Activated CD8-positive, alpha-beta memory T cell treated with anti-CD3 and anti-CD28 coated beads for 1 hour (primary cell): ENCODE measurements around the gene SYNE1.
"Not testable (repeated sequence)": the region's sequence is repeated elsewhere in the genome, so short reads cannot be mapped to it uniquely, and the experiment has no call there.

Experiments
- DNase-seq, 2 donors: peaks; one replicate each; pipeline ENCODE4 v3.0.0-alpha.2; 2020; ENCODE audit warnings: low read depth in 1 of 2; ENCODE audit errors: extremely low read depth in 1 of 2

SYNE1 gene

GRCh38 chr6:152571089-152571488, 66.1 kb downstream of the SYNE1 start:
- no peak for DNase-seq

GRCh38 chr6:152566103-152566875, 70.9 kb downstream of the SYNE1 start:
- DNase-seq, result no peak

- no peak for DNase-seq
Observed at GRCh38 chr6:152563177-152563576, 74.0 kb downstream of the SYNE1 start.

DNA sequence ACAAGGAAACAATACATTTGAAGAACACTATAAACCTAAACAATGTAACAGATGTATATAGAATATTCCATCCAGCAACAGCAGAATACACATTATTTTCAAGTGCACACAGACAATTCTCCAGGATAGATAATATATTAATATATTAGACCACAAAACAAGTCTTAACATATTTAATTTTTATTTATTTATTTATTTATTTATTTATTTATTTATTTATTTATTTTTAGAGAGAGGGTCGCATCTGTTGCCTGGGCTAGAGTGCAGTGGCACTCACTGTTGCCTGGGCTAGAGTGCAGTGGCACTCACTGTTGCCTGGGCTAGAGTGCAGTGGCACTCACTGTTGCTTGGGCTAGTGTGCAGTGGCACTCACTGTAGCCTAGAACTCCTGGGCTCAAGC, 78.4 kb downstream of the SYNE1 start:
- DNase-seq, result not testable (repeated sequence)

DNA sequence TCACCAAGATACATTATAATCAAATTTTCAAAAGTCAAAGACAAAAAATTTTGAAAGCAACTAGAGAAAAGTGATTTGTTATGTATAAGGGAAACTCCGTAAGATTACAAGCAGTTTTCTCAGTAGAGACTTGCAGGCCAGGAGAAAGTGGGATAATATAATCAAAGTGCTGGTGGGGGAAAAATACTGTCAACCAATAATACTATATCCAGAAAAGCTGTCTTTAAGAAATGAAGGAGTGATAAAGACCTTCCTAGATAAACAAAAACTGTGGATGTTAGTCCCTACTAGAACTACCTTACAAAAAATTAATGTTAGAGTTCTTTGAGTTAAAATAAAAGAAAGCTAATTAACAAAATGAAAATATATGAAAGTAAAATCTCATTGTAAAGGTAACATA, 79.7 kb downstream of the SYNE1 start:
- no peak for DNase-seq

DNA sequence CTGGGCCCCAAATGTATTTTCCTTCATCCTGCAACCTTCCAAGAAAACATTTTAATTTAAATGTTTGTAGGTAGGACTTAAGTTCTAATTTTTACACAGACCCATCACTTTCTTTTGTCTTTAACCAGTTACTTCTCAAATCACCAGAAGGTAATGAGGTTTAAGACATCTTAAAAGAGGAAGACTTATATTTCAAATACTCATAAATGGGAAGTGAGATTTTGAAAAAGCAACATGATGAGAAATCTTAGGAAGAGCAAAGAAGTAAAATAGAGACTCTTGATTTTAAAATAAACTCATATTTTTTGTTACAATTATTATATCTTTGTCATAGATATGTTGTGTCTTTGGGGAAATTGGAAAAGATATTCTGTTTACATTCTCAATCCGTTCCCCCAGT, 82.3 kb downstream of the SYNE1 start:
- DNase-seq, result no peak

GRCh38 chr6:152552616-152553209, 84.4 kb downstream of the SYNE1 start:
- DNase-seq, result no peak

- no peak for DNase-seq
Observed at GRCh38 chr6:152543519-152543918, 93.6 kb downstream of the SYNE1 start.

DNA sequence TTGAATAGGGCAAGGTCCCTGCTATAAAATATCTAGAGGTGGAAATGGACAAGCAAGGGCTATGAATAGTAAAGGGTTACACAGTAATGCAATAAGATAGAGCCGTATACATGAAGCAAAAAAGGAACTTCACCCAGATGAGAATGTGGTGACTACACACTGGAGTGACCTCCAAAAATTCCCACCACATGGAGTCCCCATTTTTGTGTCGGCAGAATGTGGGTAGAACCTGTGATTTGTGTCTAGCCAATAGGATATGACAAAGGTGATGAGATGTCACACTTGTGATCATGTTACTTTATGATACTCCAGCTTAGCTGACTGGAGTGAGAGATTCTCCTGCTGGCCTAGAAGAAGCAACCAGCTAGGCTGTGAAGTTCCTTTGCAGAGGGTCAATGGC, 96.8 kb downstream of the SYNE1 start:
- no peak for DNase-seq

DNA sequence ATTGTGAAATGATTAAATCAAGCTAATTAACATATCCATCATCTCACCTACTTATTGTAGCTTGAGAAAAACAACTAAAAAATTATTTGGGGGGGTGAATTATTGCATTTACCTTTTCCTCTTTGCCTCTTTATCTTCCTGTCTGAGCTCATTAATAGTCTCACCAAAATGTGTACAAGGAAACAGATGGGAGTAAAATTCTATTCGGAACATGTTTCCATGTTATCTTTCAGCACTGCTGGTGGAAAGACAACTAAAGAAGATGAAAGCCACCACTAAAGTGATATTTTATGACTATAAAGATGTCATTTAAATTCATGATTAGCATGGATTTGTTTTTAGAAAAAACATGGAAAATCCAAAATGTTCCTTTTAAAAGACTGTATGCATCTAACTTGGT, 102.6 kb downstream of the SYNE1 start:
- no peak for DNase-seq

- no peak for DNase-seq
Observed at GRCh38 chr6:152532556-152533422, 104.4 kb downstream of the SYNE1 start.

- DNase-seq, result no peak
Observed at GRCh38 chr6:152531659-152532058, 105.5 kb downstream of the SYNE1 start.

DNA sequence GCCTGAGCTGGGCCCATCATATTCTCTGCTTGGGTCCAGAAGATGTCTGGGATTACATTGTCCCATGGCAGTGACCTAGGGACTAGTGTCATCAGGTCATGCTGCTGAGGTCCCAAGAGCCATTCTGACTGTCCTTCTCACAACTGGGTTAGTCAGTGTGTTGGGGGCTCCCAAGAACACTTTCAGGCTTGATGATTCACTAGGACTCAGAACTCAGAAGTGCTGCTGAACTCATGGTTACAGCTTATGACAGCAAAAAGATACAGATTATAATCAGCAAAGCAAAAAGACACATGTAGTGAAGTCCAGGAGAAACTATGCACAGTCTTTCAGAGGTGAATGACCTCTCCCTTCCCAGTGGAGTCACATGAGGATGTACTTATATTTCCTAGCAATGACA, 107.8 kb downstream of the SYNE1 start:
- no peak for DNase-seq

GRCh38 chr6:152514120-152514519, 123.0 kb downstream of the SYNE1 start:
- not testable (repeated sequence) for DNase-seq

- DNase-seq, result no peak
Observed at GRCh38 chr6:152509916-152510315, 127.2 kb downstream of the SYNE1 start.

GRCh38 chr6:152508477-152508876, 128.7 kb downstream of the SYNE1 start:
- DNase-seq, result no peak

DNA sequence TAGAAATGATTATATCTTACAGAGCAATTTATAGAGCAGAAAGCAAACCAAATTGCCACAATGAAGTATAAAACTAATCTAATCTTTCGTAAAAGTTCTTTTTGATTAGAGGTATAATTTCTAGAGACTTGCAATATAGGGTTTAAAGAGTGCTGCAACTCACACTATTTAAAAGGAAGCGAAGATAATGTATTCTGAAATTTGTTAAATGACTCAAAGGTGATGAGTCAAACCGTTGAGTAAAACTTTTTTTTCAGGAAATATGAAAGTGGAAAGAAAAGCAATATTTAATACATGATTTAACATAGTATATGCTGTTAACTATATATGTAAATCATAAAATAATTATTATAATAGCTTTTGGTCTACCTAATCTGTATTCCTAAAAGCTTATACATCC, 133.6 kb downstream of the SYNE1 start:
- no peak for DNase-seq

GRCh38 chr6:152502421-152503188, 134.6 kb downstream of the SYNE1 start:
- DNase-seq, result no peak

DNA sequence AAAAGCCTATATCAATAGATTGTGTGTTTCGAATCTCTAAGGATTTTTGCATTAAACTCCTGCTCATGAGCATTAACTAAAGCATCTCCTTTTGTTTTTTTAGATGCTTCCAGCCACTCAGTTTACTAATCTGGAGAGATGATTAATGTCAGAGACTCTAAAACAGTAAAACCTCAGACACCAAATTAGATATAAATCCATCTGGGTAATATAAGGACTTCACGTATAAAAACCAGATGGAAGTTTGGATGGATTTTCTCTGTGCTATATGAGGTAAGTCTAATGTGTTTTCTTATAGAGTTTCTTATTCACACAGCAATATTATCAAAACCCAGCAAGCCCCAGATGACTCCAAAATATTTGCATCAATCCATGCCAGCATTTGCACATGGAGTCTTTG, 137.2 kb downstream of the SYNE1 start:
- no peak for DNase-seq

GRCh38 chr6:152496731-152497130, 140.4 kb downstream of the SYNE1 start:
- no peak for DNase-seq

- DNase-seq, result not testable (repeated sequence)
Observed at GRCh38 chr6:152495456-152495855, 141.7 kb downstream of the SYNE1 start.
